ENCODE results near the gene CLRN3. TPM values are rescaled to one million over a fixed set of nuclear protein-coding genes. Genes with fewer than 3 reads are reported as not detected.

Gene CLRN3
- total and polyA plus RNA-seq, 2 experiments from 2014 or later = 21.5 to 52.8 TPM

DNA sequence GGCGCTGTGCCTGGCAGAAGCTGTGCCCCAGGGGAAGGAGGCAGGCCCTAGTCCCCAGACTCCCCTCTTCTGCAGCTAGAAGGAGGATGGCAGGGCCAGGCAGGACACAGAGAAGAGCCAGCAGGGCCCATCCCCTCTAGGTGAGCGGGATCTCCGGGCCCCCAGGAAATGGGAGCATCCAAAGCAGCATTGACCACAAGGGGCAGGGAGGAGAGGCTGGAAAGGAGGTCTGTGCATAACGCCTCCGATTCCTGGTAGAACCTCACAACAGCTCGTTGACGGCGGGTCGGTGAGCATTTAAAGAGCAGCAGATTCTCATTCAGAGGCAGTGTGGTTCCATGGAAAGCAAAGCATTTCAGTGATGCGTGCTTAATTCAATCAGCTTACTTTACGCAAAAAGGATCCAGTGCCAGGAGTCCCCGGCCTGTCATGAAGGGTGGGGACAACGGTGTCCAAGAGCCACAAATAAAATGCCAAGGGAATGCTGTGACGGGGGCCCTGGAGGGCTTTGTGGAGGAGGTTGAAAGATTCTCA lies 41.0 kb downstream of the CLRN3 start:
- no peak overlapping the region for H3K4me2 ChIP-seq
- no peaks in the 10 kb centered on the region for H3K4me1 ChIP-seq (ENCODE audit: insufficient read depth)
- no peak overlapping the region for H2AFZ ChIP-seq
- 88% methylated on average over 14 of the region's 14 CpGs for WGBS (ENCODE audit: low lambda C conversion rate, missing lambda C conversion rate)
- no peaks in the 10 kb centered on the region for H3K36me3 ChIP-seq (replicated peaks; ENCODE audit: insufficient read depth, low read depth)
- no peak overlapping the region for H3K27ac ChIP-seq
- H3K9me2 ChIP-seq (replicated peaks; ENCODE audit: insufficient read depth) = no peaks in the 10 kb centered on the region
- TF ChIP-seq EZH2phosphoT487 (IDR thresholded peaks at IDR 0.05; ENCODE audit: low read depth, severe bottlenecking, unreplicated experiment) = no peak
- TF ChIP-seq, protein P1, sequence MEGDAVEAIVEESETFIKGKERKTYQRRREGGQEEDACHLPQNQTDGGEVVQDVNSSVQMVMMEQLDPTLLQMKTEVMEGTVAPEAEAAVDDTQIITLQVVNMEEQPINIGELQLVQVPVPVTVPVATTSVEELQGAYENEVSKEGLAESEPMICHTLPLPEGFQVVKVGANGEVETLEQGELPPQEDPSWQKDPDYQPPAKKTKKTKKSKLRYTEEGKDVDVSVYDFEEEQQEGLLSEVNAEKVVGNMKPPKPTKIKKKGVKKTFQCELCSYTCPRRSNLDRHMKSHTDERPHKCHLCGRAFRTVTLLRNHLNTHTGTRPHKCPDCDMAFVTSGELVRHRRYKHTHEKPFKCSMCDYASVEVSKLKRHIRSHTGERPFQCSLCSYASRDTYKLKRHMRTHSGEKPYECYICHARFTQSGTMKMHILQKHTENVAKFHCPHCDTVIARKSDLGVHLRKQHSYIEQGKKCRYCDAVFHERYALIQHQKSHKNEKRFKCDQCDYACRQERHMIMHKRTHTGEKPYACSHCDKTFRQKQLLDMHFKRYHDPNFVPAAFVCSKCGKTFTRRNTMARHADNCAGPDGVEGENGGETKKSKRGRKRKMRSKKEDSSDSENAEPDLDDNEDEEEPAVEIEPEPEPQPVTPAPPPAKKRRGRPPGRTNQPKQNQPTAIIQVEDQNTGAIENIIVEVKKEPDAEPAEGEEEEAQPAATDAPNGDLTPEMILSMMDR (IDR thresholded peaks at IDR 0.05; ENCODE audit: poor library complexity) = no peak
- no peaks in the 10 kb centered on the region for H3K79me2 ChIP-seq
- H3K4me3 ChIP-seq = no peak overlapping the region
- DNase-seq (ENCODE audit: low spot score) = no peak
- H4K20me1 ChIP-seq (ENCODE audit: insufficient read depth, poor library complexity, severe bottlenecking) = no peaks in the 10 kb centered on the region
- no peaks in the 10 kb centered on the region for H3K9me3 ChIP-seq (ENCODE audit: low read depth)
- peaks cover 7% of the 10 kb centered on the region for H3K27me3 ChIP-seq

DNA sequence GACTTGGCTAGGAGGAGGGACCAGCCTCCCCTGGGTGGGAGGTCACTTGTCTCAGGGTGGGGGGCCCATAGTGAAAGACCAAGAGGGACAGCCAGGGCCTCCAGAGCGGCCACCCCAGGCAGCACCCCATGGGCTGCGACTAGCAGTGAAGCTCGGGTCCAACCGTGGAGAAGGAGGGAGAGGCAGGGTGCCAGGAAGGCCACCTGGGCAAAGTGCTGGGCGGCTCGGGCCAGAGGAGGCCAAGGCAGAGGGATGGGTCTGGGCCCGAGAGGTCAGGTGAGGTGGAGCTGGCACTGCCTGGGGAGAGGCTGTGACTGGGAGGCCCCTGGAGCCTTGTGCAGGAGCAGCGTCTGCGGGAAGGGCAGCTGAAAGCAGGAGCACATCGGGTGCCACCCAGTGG lies 41.8 kb downstream of the CLRN3 start:
- no peak for DNase-seq (ENCODE audit: low spot score)
- Histone ChIP-seq H3K4me1 (ENCODE audit: insufficient read depth) (no peaks in the 10 kb centered on the region), H3K36me3 (replicated peaks; ENCODE audit: insufficient read depth, low read depth) (no peaks in the 10 kb centered on the region), H3K27ac (no peak overlapping the region), H3K9me3 (ENCODE audit: low read depth) (no peaks in the 10 kb centered on the region), H3K27me3 (peaks cover 7% of the 10 kb centered on the region), H3K4me3 (no peak overlapping the region), H4K20me1 (ENCODE audit: insufficient read depth, poor library complexity, severe bottlenecking) (no peaks in the 10 kb centered on the region), H3K9me2 (replicated peaks; ENCODE audit: insufficient read depth) (no peaks in the 10 kb centered on the region), H2AFZ (no peak overlapping the region), H3K79me2 (no peaks in the 10 kb centered on the region), H3K4me2 (no peak overlapping the region)
- TF ChIP-seq EZH2 (IDR thresholded peaks at IDR 0.05; ENCODE audit: borderline replicate concordance) (no peak), EZH2phosphoT487 (IDR thresholded peaks at IDR 0.05; ENCODE audit: low read depth, severe bottlenecking, unreplicated experiment) (no peak)
- TF ChIP-seq, protein P1 (IDR thresholded peaks at IDR 0.05; ENCODE audit: poor library complexity) = no peak
- WGBS (ENCODE audit: low lambda C conversion rate, missing lambda C conversion rate) = 81% methylated on average over 10 of the region's 10 CpGs

DNA sequence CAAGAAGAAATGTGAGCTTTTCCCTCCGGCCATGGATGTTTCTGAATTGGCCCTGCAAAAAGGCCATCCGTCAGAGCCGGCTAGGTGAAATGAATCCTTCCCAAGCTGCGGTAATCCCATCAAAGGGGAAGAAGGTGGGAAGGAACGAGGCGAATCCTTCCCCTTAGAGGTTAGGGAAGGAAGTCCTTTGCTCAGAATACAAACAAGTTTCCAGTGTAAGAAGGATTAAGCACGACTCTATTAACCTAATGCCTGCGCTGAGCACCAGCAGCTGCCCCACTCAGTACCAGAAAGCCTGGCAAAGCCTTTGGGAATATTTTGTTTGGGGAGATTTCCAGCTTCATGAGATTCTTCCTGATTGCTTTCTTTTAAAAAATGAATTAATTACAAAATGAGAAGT lies 42.8 kb downstream of the CLRN3 start:
- Histone ChIP-seq H3K36me3 (replicated peaks; ENCODE audit: insufficient read depth, low read depth) (no peaks in the 10 kb centered on the region), H3K9me3 (ENCODE audit: low read depth) (no peaks in the 10 kb centered on the region), H3K27ac (no peak overlapping the region), H3K79me2 (no peaks in the 10 kb centered on the region), H3K4me3 (no peak overlapping the region), H3K9me2 (replicated peaks; ENCODE audit: insufficient read depth) (no peaks in the 10 kb centered on the region), H3K4me2 (no peak overlapping the region), H3K27me3 (peaks cover 7% of the 10 kb centered on the region), H2AFZ (no peak overlapping the region), H3K4me1 (ENCODE audit: insufficient read depth) (no peaks in the 10 kb centered on the region), H4K20me1 (ENCODE audit: insufficient read depth, poor library complexity, severe bottlenecking) (no peaks in the 10 kb centered on the region)
- TF ChIP-seq EZH2phosphoT487 (IDR thresholded peaks at IDR 0.05; ENCODE audit: low read depth, severe bottlenecking, unreplicated experiment) = no peak
- TF ChIP-seq EZH2 (IDR thresholded peaks at IDR 0.05; ENCODE audit: borderline replicate concordance) = no peak
- TF ChIP-seq, protein P1 (IDR thresholded peaks at IDR 0.05; ENCODE audit: poor library complexity) = no peak
- DNase-seq (ENCODE audit: low spot score) = no peak
- WGBS (ENCODE audit: low lambda C conversion rate, missing lambda C conversion rate) = 45% methylated on average over 8 of the region's 8 CpGs

DNA sequence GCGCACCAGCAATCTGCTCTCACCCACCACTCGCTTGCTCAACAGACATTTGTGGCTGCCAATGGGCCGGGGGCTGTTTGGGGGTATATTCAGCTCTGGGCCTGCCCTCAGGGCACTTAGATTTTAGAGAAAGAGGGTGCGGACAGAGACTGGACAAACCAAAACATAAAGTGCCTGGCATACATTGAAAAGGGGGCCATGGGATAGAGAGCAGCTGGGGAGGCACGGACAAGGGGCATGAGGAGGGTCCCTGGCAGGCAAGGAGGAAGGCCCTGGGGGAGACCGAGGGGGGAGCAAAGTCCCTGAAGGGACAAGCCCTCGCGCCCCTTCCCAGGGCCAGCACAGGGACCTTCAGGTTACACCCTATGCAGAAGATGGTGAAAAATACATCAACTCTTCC lies 43.5 kb downstream of the CLRN3 start:
- Histone ChIP-seq H3K4me1 (ENCODE audit: insufficient read depth) (no peaks in the 10 kb centered on the region), H4K20me1 (ENCODE audit: insufficient read depth, poor library complexity, severe bottlenecking) (no peaks in the 10 kb centered on the region), H3K27me3 (peaks cover 7% of the 10 kb centered on the region), H3K4me2 (no peak overlapping the region), H3K27ac (no peak overlapping the region), H3K9me3 (ENCODE audit: low read depth) (no peaks in the 10 kb centered on the region), H3K79me2 (no peaks in the 10 kb centered on the region), H3K36me3 (replicated peaks; ENCODE audit: insufficient read depth, low read depth) (no peaks in the 10 kb centered on the region), H3K9me2 (replicated peaks; ENCODE audit: insufficient read depth) (no peaks in the 10 kb centered on the region), H2AFZ (no peak overlapping the region), H3K4me3 (no peak overlapping the region)
- TF ChIP-seq, protein P1 (IDR thresholded peaks at IDR 0.05; ENCODE audit: poor library complexity) = no peak
- no peak for TF ChIP-seq EZH2phosphoT487 (IDR thresholded peaks at IDR 0.05; ENCODE audit: low read depth, severe bottlenecking, unreplicated experiment)
- TF ChIP-seq EZH2 (IDR thresholded peaks at IDR 0.05; ENCODE audit: borderline replicate concordance) = no peak
- 98% methylated on average over 7 of the region's 8 CpGs for WGBS (ENCODE audit: low lambda C conversion rate, missing lambda C conversion rate)
- no peak for DNase-seq (ENCODE audit: low spot score)
